T-helper 1 cell treated with Interleukin-12 subunit alpha and Interleukin-12 subunit beta and Interleukin-4 antibody, amounts not matched to agents 30 ng/mL and 1 ng/mL, for 36 hours (primary cell): Measurements from ENCODE around the gene SLC25A28. TPM values are rescaled to one million over a fixed set of nuclear protein-coding genes. Genes with fewer than 3 reads are reported as not detected.

Experiments
- intact Hi-C: fragments of 100-400 bp; cut with micrococcal nuclease; formaldehyde crosslinking; loops from one replicate; pipeline ENCODE4 v1.15.1; 2024
- total RNA-seq: library from RNA; stranded (reverse); gene quantifications from 2 replicates; pipeline ENCODE4 v1.2.3, GENCODE V29; 2022

Gene SLC25A28
- total RNA-seq, 1 donor from 2014 or later = 53.9 TPM

- intact Hi-C loops = no loop called here
Observed at GRCh38 chr10:99595236-99595635, 25.0 kb downstream of the SLC25A28 start.

- intact Hi-C loops = no loop called here
Observed at GRCh38 chr10:99593312-99593711, 26.9 kb downstream of the SLC25A28 start.

GRCh38 chr10:99590799-99591198 lies 29.4 kb downstream of the SLC25A28 start:
- intact Hi-C loops = no loop called here

- intact Hi-C loops = no loop called here
Observed at GRCh38 chr10:99583687-99584086, 36.6 kb downstream of the SLC25A28 start.

- intact Hi-C loops = no loop called here
Observed at GRCh38 chr10:99582255-99582770, 37.9 kb downstream of the SLC25A28 start.

GRCh38 chr10:99579971-99580370 lies 40.3 kb downstream of the SLC25A28 start:
- intact Hi-C loops = no loop called here

GRCh38 chr10:99573790-99574189 lies 46.4 kb downstream of the SLC25A28 start:
- intact Hi-C loops = no loop called here

GRCh38 chr10:99571816-99572215 lies 48.4 kb downstream of the SLC25A28 start:
- intact Hi-C loops = no loop called here

GRCh38 chr10:99569961-99570360 lies 50.3 kb downstream of the SLC25A28 start:
- intact Hi-C loops = no loop called here

- intact Hi-C loops = no loop called here
Observed at GRCh38 chr10:99569253-99569939, 50.8 kb downstream of the SLC25A28 start.

GRCh38 chr10:99565166-99565565 lies 55.1 kb downstream of the SLC25A28 start:
- intact Hi-C loops = no loop called here

GRCh38 chr10:99564361-99564760 lies 55.9 kb downstream of the SLC25A28 start:
- intact Hi-C loops = no loop called here

- intact Hi-C loops = no loop called here
Observed at GRCh38 chr10:99562631-99563030, 57.6 kb downstream of the SLC25A28 start.

Other genes with a start within 250 kb of the SLC25A28 start
- gene GOT1, start 189.8 kb downstream of the SLC25A28 start, total RNA-seq = 30.2 and 30.9 TPM in 2 replicates
- not detected in 2 replicates for gene NKX2-3, start 87.5 kb downstream of the SLC25A28 start, total RNA-seq
- 9.4 and 9.5 TPM in 2 replicates for gene ENTPD7, start 39.1 kb upstream of the SLC25A28 start, total RNA-seq
- 38.1 and 39.6 TPM in 2 replicates for gene COX15, start 111.7 kb upstream of the SLC25A28 start, total RNA-seq
- 22.5 and 23.1 TPM in 2 replicates for gene CUTC, start 111.8 kb upstream of the SLC25A28 start, total RNA-seq
- 1.9 and 2.2 TPM in 2 replicates for gene ABCC2, start 162.2 kb upstream of the SLC25A28 start, total RNA-seq